Activated naive CD8-positive, alpha-beta T cell treated with anti-CD3 and anti-CD28 coated beads, Interleukin-2, amount 10 ng/mL, durations not matched to agents 7 days and 5 days (primary cell): ENCODE data around the gene POC1A. TPM values are rescaled to one million over a fixed set of nuclear protein-coding genes. Genes with fewer than 3 reads are reported as not detected.

Experiments
- ATAC-seq: fragments of 150-1000 bp; cut with Tn5 transposase; one replicate; pipeline ENCODE4 v1.10.0; 2021; ENCODE audit warnings: low read depth, moderate library complexity
- POLR2A ChIA-PET: fragments of 350-600 bp; sonication (Branson Sonifier 250); formaldehyde crosslinking; loops from one replicate; lab custom pipeline; 2021; ENCODE audit warnings: antibody characterized with exemption; lab: Charles Lee
- DNase-seq: peaks from one replicate; pipeline ENCODE4 v3.0.0; 2021
- H3K27ac Mint-ChIP-seq: one replicate; pipeline ENCODE4 v1.8.0; 2022; ENCODE audit warnings: mild to moderate bottlenecking, mixed read lengths
- H3K27me3 Mint-ChIP-seq: one replicate; pipeline ENCODE4 v1.8.0; 2022; ENCODE audit warnings: mild to moderate bottlenecking, moderate library complexity, mixed read lengths
- H3K36me3 Mint-ChIP-seq: one replicate; pipeline ENCODE4 v1.8.0; 2021; ENCODE audit warnings: mild to moderate bottlenecking, mixed read lengths
- H3K4me1 Mint-ChIP-seq: one replicate; pipeline ENCODE4 v1.8.0; 2021; ENCODE audit warnings: mixed read lengths
- H3K4me3 Mint-ChIP-seq: one replicate; pipeline ENCODE4 v1.8.0; 2022; ENCODE audit warnings: mild to moderate bottlenecking, moderate library complexity, mixed read lengths
- H3K9me3 Mint-ChIP-seq: one replicate; pipeline ENCODE4 v1.8.0; 2021; ENCODE audit warnings: mixed read lengths
- total RNA-seq, 2 experiments: library from RNA; stranded (reverse); gene quantifications; one replicate each; pipeline ENCODE4 v1.2.3, GENCODE V29; 2021

The POC1A gene
- total RNA-seq, 2 experiments from 2014 or later = 20.8 to 22.4 TPM

DNA sequence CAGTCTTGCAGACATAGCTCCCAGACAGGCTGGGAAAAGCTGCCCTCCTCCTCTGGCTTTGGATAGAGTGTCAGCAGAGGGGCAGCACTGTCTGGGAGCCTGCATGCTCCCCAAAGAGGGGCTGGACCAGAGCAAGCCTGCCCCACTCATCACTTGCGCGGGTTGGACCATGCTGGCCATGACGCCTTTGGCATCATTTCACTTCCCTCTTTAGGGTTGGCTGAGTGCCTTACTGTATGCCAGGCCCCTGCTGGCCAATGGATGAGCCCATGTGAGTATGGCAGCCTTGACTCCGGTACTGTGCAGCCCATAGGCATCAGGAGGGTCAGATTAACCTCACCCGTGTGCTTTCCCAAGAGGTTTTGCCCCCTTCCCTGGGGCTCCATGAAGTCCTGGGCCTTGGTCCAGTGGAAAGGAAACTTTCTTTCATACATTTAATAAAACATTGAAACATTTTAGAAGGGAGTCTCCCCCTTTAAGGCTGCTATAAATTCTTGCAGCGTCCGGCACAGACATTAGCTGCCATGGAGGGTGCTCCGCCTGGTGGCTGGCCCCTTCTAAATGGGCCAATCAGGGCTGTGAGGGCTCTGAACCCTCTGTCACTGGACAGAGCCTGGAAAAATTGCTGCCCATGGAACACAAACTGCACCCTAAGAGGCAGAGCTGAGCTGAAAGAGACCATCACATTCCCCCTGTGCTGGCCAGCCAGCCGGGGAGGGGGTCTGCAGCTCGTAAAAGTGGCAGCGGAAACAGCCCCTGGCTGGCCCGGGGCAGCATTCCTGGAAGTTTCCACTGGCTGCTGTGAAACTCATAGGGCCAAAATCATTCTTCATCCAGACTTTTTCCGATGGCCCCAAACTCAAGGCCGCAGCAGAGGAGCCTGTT is 77.1 kb downstream of the POC1A start:
- H3K9me3 Mint-ChIP-seq = no peaks in the 10 kb centered on the region
- ATAC-seq (no peak), DNase-seq (no peak)
- H3K27ac Mint-ChIP-seq = peak overlapping the region; percentile 19
- H3K36me3 Mint-ChIP-seq = peaks cover 1% of the 10 kb centered on the region
- no peaks in the 10 kb centered on the region for H3K27me3 Mint-ChIP-seq
- POLR2A ChIA-PET = interaction anchor here (1.3 kb wide), 1 partner anchor 9 kb away, joined by 5 read pairs; no protein-coding TSS in a partner anchor
- peaks cover 2% of the 10 kb centered on the region for H3K4me1 Mint-ChIP-seq
- no peak overlapping the region for H3K4me3 Mint-ChIP-seq

DNA sequence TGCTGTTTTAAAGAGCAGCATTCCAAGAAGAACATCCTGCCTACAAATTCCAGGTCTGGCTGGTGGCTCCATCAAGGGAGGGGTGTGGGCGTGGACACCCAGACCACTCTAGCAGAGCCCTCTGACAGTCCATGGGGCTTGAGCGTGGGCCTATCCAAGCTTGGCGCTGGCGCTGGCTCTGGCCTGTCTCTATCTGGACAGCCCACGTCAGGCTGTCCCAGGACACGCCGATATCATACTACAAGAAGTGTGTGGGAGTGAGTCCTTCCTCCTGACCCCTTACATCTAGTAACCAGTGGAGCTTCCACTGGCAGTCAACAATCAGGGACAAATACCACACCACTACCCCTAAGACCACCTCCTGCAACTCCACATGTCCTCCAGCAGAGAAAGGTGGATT is 80.7 kb downstream of the POC1A start:
- H3K4me1 Mint-ChIP-seq = no peaks in the 10 kb centered on the region
- POLR2A ChIA-PET = no interaction called here
- H3K9me3 Mint-ChIP-seq = no peaks in the 10 kb centered on the region

DNA sequence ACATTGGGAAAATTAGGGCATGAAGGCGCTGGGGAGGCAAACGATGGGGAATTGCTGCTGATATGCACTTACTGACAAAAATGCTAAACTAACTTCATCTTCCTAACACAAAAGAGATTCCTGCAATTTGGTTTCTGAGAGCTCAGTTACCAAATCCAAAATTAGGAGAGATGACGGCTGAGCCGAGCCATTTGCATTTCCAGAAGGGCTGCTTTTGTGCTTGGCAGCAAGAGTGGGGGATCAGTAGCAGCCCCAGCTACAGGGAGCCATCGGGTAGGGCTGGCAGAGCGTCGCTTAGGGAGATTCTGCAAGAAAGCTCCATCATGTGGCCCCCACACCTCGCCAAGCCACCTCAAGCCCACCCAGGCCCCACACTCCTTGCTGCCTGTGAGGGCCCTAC is 81.8 kb downstream of the POC1A start:
- no peak overlapping the region for H3K27ac Mint-ChIP-seq
- ATAC-seq (no peak), DNase-seq (no peak)
- no peak overlapping the region for H3K4me3 Mint-ChIP-seq
- H3K4me1 Mint-ChIP-seq = no peaks in the 10 kb centered on the region
- POLR2A ChIA-PET = no interaction called here
- no peaks in the 10 kb centered on the region for H3K27me3 Mint-ChIP-seq
- H3K9me3 Mint-ChIP-seq = no peaks in the 10 kb centered on the region
- H3K36me3 Mint-ChIP-seq = no peaks in the 10 kb centered on the region

More for the DNA sequence above, 80.7 kb downstream of the POC1A start:
- Mint-ChIP-seq H3K36me3 (no peaks in the 10 kb centered on the region), H3K4me3 (no peak overlapping the region), H3K27ac (no peak overlapping the region), H3K27me3 (no peaks in the 10 kb centered on the region)
- DNase-seq = no peak
- ATAC-seq = no peak

DNA sequence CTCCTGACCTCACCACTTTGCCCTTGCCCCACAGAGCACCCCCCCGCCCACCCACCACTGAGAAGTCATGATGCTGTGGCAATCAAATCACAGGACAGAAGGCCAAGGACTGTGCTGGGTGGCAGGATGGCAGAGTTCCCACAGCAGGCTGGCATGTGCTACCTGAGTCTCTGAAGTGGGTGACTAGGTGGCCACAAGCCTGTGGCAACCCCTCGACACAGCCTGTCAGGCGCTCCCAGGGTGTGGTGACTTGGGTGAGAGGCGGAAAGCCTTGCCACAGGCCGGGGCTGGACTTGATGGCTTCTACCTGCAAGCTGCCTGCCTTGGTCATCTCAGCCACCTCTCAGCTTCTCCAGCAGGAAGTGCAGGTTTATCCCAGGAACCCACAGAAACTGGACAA is 82.2 kb downstream of the POC1A start:
- H3K4me1 Mint-ChIP-seq = no peaks in the 10 kb centered on the region
- H3K27me3 Mint-ChIP-seq = no peaks in the 10 kb centered on the region
- no peak overlapping the region for H3K4me3 Mint-ChIP-seq
- POLR2A ChIA-PET = no interaction called here
- H3K27ac Mint-ChIP-seq = no peak overlapping the region
- H3K9me3 Mint-ChIP-seq = no peaks in the 10 kb centered on the region
- ATAC-seq = no peak
- H3K36me3 Mint-ChIP-seq = no peaks in the 10 kb centered on the region
- DNase-seq = no peak

DNA sequence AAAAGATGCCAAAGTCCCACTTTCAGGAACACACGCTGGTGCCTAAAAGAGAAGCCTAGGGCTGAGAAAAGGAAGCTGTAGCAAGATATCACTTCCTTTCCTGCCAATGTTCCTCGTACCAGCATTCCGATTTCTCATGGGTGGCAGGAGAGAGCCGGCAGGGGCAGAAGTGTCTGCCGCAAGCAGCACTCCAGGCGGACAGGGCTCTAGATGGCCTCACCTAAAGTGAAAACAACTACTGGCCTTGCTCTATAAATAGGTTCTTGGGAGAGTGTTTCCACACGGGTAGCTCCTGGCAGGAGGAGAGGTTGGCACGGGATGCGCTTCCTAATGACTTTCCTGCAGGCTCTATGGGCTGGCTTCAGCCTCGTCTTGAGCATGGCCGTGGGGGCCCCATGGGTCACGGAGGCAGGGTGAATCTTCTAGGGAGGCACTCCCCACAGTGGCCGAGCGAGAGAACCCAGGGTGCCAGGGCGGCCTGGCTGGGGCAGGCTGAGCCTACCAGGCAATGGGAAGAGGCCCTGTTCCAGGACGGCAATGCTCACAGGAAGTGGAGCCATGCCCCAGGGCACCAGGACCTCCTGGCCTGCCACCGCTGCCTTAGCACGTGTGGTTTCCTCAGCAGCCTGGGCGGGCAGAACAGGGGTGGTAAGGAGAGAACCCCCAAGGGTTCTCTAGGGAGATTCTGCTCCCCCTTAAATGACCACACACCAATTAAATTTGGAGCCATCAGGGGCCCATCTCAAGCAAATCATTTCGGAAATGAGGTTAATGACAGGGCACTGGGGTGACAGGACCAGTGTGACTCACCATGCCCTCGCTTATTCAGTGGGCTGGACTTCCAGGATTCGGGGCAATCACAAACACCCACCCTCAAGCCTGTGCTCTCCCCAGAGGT is 83.2 kb downstream of the POC1A start:
- POLR2A ChIA-PET = no interaction called here
- no peak overlapping the region for H3K4me3 Mint-ChIP-seq
- no peaks in the 10 kb centered on the region for H3K9me3 Mint-ChIP-seq
- no peak overlapping the region for H3K27ac Mint-ChIP-seq
- H3K36me3 Mint-ChIP-seq = no peaks in the 10 kb centered on the region
- DNase-seq = no peak
- no peaks in the 10 kb centered on the region for H3K27me3 Mint-ChIP-seq
- no peaks in the 10 kb centered on the region for H3K4me1 Mint-ChIP-seq
- ATAC-seq = no peak

DNA sequence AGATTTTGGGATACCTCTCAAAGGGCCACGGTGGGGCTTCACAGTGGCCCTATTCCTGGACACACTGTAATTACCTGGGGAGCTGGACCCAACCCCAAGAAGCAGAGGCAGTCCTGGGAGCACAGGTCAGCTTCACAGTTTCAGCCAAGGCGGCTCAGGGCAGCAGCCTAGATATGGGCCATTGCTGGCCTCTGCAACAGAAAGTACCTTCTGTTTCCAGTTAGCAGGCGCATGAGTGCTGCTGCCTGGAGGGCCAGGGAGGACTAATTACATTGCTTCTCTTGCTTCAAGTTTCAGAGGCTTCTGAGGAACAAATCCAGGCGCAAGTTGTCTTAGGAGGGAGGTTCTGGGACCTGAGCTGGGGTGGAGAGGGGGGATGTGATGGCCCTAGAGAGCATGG is 84.4 kb downstream of the POC1A start:
- Mint-ChIP-seq H3K27ac (no peak overlapping the region), H3K36me3 (no peaks in the 10 kb centered on the region), H3K27me3 (no peaks in the 10 kb centered on the region), H3K4me3 (no peak overlapping the region), H3K4me1 (no peaks in the 10 kb centered on the region), H3K9me3 (no peaks in the 10 kb centered on the region)
- ATAC-seq (no peak), DNase-seq (no peak)
- POLR2A ChIA-PET = no interaction called here

DNA sequence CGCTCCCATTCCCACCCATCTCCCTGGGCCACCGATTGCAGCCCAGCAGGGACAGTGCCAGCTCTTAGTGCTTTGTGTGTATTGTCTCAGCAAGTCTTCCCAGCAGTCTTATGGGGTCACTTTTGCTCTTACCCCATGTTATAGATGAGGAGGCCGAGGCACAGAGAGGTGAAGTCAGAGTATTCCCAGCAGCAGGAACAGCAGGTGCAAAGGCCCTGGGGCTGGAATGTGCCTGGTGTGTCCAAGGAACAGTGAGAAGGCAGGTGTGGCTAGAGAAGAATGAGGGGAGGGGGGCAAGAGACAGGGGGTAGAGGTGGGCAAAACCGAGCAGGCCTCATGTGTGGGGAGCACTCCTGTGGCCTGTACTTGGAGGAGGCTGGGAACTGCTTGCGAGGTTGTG is 85.1 kb downstream of the POC1A start:
- Mint-ChIP-seq H3K9me3 (no peaks in the 10 kb centered on the region), H3K27me3 (no peaks in the 10 kb centered on the region), H3K36me3 (no peaks in the 10 kb centered on the region), H3K27ac (no peak overlapping the region), H3K4me1 (no peaks in the 10 kb centered on the region), H3K4me3 (no peak overlapping the region)
- ATAC-seq = no peak
- no peak for DNase-seq
- POLR2A ChIA-PET = no interaction called here

DNA sequence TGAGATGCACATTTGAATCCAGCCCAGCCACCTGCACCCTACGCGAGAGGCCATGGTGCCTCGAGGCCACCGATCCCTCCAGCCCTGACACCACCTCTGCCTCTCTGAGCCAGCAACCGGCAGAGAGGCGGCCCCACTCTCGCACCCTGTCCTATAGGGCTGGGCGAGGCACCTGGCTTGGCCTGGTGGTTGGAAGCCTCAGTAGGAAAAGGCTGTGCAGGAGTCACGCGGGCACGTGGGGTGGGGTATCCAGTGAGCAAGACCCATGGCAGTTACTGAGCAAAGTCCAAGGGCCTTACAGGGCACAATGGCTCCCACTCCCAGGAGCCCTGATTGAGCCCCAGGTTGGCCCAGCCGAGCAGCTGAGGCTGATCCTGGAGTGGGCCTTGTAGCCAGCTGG is 85.5 kb downstream of the POC1A start:
- H3K27me3 Mint-ChIP-seq = no peaks in the 10 kb centered on the region
- ATAC-seq (no peak), DNase-seq (no peak)
- H3K4me3 Mint-ChIP-seq = no peak overlapping the region
- no peaks in the 10 kb centered on the region for H3K9me3 Mint-ChIP-seq
- no peaks in the 10 kb centered on the region for H3K4me1 Mint-ChIP-seq
- no peaks in the 10 kb centered on the region for H3K36me3 Mint-ChIP-seq
- no peak overlapping the region for H3K27ac Mint-ChIP-seq
- POLR2A ChIA-PET = no interaction called here

DNA sequence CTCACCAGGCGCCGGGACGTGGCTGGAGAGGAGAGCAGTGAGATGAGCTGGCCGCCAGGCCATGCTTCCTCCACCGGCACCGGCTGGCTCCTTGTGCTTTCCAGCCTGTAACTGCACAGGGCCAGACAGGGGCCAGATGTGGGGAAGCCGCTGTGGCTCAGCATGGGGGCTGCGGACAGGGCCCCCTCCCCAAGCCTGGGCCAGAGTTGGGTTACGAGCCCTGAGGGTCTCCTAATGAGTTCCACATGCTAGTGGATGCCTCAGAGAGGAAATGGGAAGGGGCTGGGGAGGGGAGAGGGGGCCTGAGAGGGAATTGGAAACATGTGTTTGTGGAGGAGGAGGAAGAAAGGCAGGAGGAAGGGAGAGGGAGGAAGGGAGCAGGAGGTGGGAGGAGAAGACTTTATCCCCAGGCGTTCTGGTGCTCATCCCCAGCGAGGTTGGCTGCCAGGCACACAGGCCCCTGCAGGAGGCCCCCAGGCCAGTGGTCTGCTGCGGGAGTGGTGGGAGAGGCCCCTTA is 86.1 kb downstream of the POC1A start:
- DNase-seq (no peak), ATAC-seq (no peak)
- no peaks in the 10 kb centered on the region for H3K9me3 Mint-ChIP-seq
- H3K4me1 Mint-ChIP-seq = no peaks in the 10 kb centered on the region
- no peaks in the 10 kb centered on the region for H3K36me3 Mint-ChIP-seq
- H3K27ac Mint-ChIP-seq = no peak overlapping the region
- POLR2A ChIA-PET = no interaction called here
- H3K4me3 Mint-ChIP-seq = no peak overlapping the region
- H3K27me3 Mint-ChIP-seq = no peaks in the 10 kb centered on the region

DNA sequence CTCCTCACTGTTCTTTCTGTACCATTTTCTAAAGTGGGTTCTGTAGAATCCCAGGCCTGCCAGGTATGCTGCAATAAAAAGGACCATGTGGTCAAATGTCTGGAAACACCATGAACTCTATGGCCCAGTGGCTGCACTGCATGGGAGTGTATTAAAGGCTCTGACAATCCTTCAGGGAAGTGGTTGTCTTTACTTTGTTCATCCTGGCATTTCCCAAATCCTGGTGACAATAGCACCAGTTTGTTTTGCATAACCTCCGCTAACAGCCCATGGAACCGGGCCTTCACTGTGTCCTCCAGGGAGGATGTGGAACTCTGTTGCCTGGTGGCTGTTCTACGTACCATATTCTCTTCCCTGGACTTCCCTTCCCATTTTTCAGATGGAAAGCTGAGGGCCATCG is 86.7 kb downstream of the POC1A start:
- no peak overlapping the region for H3K4me3 Mint-ChIP-seq
- DNase-seq = no peak
- ATAC-seq = no peak
- no peaks in the 10 kb centered on the region for H3K9me3 Mint-ChIP-seq
- no peaks in the 10 kb centered on the region for H3K27me3 Mint-ChIP-seq
- no peaks in the 10 kb centered on the region for H3K36me3 Mint-ChIP-seq
- POLR2A ChIA-PET = no interaction called here
- H3K4me1 Mint-ChIP-seq = peaks cover under 1% of the 10 kb centered on the region
- no peak overlapping the region for H3K27ac Mint-ChIP-seq

DNA sequence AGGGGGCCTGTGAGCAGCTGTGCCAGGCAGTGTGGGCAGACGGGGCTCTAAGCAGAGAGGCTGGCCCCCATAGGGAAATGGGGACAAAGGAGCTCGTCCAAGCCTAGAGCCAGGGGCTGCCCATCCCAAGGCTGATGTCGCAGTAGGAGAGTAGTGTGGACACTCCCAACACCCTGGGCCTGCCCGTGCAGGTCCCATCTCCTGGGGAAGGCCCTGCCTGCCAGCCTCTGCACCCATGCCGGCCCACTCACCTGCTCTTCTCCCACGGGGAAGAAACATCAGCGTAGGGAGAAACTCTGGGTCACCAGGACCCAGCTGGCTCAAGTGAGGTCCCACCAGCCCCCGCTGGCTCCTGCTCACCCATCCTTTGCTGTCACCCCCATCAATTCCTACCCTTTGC is 87.2 kb downstream of the POC1A start:
- Mint-ChIP-seq H3K36me3 (no peaks in the 10 kb centered on the region), H3K27ac (no peak overlapping the region), H3K4me3 (no peak overlapping the region), H3K9me3 (no peaks in the 10 kb centered on the region), H3K4me1 (peaks cover 2% of the 10 kb centered on the region), H3K27me3 (no peaks in the 10 kb centered on the region)
- no peak for DNase-seq
- ATAC-seq = no peak
- POLR2A ChIA-PET = no interaction called here

DNA sequence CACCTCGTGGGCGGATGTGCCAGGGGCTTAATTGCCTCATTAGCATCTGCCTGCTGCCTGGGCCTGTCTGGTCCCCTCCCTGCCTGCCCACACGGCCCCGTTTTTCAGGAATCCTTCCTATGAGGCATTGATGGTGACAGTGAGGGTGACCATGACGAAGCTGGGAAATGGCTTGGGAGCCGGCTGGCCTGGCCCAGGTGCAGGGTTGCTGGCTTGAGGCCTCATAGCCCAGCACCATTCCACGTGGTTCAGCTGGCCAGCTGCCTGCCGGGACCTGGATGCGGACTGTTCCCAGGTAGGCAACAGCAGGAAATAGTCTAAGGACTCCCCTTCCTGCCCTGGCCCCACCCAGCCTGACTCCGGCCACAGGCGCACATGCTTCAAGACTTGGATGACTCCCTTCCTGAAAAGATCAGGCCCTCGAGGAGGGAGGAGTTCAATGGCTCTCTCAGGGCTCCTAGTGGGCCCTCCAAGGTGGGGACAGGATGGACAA is 88.9 kb downstream of the POC1A start:
- DNase-seq (no peak), ATAC-seq (no peak)
- Mint-ChIP-seq H3K36me3 (no peaks in the 10 kb centered on the region), H3K4me3 (no peak overlapping the region), H3K4me1 (peaks cover 2% of the 10 kb centered on the region), H3K27ac (no peak overlapping the region), H3K27me3 (no peaks in the 10 kb centered on the region), H3K9me3 (no peaks in the 10 kb centered on the region)
- POLR2A ChIA-PET = interaction anchor here (0.8 kb wide), 1 partner anchor 53 kb away, joined by 3 read pairs; no protein-coding TSS in a partner anchor

DNA sequence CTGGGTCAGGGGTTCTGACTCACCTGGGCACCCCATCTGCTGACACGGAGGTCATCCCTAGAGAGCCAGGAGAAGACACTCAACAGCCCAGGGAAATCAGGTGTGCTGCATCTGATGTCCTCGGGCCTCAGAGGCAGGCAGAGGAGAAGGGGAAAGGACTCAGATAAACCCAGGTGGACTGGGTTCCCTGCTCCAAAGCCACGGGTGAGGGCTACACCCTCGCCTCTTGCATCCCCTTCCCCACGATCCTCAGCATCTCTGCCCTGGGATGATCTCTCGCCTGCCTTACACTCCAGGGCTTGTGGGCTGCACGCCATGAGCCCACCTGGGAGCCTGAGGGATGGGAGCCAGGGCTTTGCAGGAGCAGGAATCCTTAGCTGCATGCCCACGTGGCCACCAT is 89.7 kb downstream of the POC1A start:
- Mint-ChIP-seq H3K27me3 (no peaks in the 10 kb centered on the region), H3K4me3 (no peak overlapping the region), H3K36me3 (no peaks in the 10 kb centered on the region), H3K9me3 (no peaks in the 10 kb centered on the region), H3K27ac (no peak overlapping the region), H3K4me1 (peaks cover 3% of the 10 kb centered on the region)
- ATAC-seq (no peak), DNase-seq (no peak)
- POLR2A ChIA-PET = no interaction called here
